Left ventricle myocardium inferior (tissue), 1 donor: ENCODE measurements around the gene PRDM11. TPM values are rescaled to one million over a fixed set of nuclear protein-coding genes. Genes with fewer than 3 reads are reported as not detected.

Source experiments
- DNase-seq: peaks from one replicate; pipeline ENCODE4 v3.0.0-alpha.2; 2020
- H3K27ac ChIP-seq: fragments of 200-600 bp; replicated peaks from 2 replicates; pipeline ENCODE4 v1.8.0; 2021
- H3K27me3 ChIP-seq: fragments of 200-600 bp; 2 replicates; pipeline ENCODE4 v1.8.0; 2021; ENCODE audit warnings: low read depth
- H3K36me3 ChIP-seq: fragments of 200-600 bp; 2 replicates; pipeline ENCODE4 v1.8.0; 2021
- H3K4me1 ChIP-seq: fragments of 200-600 bp; 2 replicates; pipeline ENCODE4 v1.8.0; 2021
- H3K4me3 ChIP-seq: fragments of 200-600 bp; 2 replicates; pipeline ENCODE4 v1.8.0; 2021; ENCODE audit warnings: mild to moderate bottlenecking, moderate library complexity
- H3K9me3 ChIP-seq: fragments of 200-600 bp; replicated peaks from 2 replicates; pipeline ENCODE4 v1.8.0; 2021
- intact Hi-C: fragments of 100-400 bp; cut with micrococcal nuclease; formaldehyde crosslinking; loops from one replicate; pipeline ENCODE4 v1.11.0; 2022
- total RNA-seq: library from RNA; stranded (reverse); fragmentation: NEBNext Ultra II Directional; extraction: Animal tissue kit (Norgen Biotek cat#: 25700); gene quantifications from one replicate; pipeline ENCODE4 v1.2.1, GENCODE V29; 2021
- TF ChIP-seq, protein P1 (sequence below): fragments of 200-600 bp; IDR thresholded peaks from 2 replicates; pipeline ENCODE4 v1.8.0; 2021; ENCODE audit warnings: antibody characterized with exemption, mild to moderate bottlenecking, borderline replicate concordance
- donor health status: DM: no; HTN: yes; CAD: no; lungs with severe emphysema.

The PRDM11 gene
- total RNA-seq, 1 donor from 2014 or later: 17.2 TPM

DNA sequence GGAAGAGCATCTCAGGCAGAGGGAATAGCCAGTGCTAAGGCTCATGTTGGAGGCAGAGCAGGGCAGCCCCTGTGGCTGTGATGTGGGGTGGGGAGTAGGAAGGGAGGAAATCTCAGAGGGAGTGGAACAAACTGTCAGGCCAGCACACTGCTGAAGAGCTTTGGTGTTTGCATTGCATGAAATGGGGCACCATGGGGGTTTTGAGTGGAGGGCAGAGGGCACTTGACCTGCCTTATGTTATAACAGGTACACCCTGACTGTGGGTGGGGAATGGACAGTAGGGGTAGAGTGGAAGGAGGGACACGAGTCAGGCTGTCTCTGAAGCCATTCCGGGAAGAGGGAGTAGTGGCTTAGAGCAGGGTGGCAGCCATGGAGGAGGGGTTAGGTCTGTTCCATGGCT, 24.0 kb downstream of the PRDM11 start:
- Histone ChIP-seq H3K4me1 (peaks cover 16% of the 10 kb centered on the region), H3K9me3 (no peaks in the 10 kb centered on the region), H3K36me3 (no peaks in the 10 kb centered on the region), H3K4me3 (no peak overlapping the region), H3K27ac (no peak overlapping the region), H3K27me3 (no peaks in the 10 kb centered on the region)
- DNase-seq: no peak
- TF ChIP-seq, protein P1, sequence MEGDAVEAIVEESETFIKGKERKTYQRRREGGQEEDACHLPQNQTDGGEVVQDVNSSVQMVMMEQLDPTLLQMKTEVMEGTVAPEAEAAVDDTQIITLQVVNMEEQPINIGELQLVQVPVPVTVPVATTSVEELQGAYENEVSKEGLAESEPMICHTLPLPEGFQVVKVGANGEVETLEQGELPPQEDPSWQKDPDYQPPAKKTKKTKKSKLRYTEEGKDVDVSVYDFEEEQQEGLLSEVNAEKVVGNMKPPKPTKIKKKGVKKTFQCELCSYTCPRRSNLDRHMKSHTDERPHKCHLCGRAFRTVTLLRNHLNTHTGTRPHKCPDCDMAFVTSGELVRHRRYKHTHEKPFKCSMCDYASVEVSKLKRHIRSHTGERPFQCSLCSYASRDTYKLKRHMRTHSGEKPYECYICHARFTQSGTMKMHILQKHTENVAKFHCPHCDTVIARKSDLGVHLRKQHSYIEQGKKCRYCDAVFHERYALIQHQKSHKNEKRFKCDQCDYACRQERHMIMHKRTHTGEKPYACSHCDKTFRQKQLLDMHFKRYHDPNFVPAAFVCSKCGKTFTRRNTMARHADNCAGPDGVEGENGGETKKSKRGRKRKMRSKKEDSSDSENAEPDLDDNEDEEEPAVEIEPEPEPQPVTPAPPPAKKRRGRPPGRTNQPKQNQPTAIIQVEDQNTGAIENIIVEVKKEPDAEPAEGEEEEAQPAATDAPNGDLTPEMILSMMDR: no peak
- intact Hi-C loops: no loop called here

DNA sequence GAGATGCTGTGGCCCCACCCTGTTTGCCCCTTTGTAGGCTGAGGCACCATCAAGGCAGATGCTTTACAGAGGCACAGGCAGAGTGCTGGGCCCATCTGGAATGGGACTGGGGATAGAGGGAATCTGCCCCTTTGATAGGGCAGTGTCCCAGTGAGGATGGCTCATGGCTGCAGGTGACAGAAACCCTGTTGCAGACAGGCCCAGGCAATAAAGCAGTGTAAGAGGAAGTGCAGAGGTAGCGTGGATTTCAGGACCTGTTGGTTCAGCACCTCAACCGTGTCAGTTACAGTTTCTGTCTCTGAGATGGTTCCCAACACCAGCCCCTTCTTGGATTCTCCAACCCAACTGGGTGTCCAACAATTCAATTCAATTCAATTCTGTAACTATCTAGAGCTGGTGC, 25.1 kb downstream of the PRDM11 start:
- no peak overlapping the region for H3K27ac ChIP-seq
- peaks cover 16% of the 10 kb centered on the region for H3K4me1 ChIP-seq
- H3K27me3 ChIP-seq: no peaks in the 10 kb centered on the region
- TF ChIP-seq, protein P1: no peak
- no peaks in the 10 kb centered on the region for H3K9me3 ChIP-seq
- H3K4me3 ChIP-seq: no peak overlapping the region
- intact Hi-C loops: no loop called here
- no peak for DNase-seq
- no peaks in the 10 kb centered on the region for H3K36me3 ChIP-seq

DNA sequence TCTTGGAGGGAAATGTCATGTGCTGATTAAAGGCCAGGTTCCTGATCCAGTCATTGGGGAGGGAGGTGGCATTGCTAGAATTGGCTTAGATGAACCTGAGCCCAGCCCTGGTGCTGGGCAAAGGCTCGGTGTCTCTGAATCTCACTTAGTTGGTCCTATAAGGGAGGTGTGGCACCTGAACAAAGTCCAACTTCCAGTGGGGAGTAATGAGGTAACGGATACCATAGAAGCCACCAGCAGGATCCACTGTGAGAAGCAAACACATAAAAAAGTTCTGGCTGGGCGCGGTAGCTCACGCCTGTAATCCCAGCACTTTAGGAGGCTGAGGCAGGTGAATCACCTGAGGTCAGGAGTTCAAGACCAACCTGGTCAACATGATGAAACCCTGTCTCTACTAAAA, 26.6 kb downstream of the PRDM11 start:
- no peak for DNase-seq
- Histone ChIP-seq H3K4me1 (peaks cover 25% of the 10 kb centered on the region), H3K27me3 (no peaks in the 10 kb centered on the region), H3K4me3 (no peak overlapping the region), H3K27ac (no peak overlapping the region), H3K36me3 (no peaks in the 10 kb centered on the region), H3K9me3 (no peaks in the 10 kb centered on the region)
- TF ChIP-seq, protein P1: no peak
- intact Hi-C loops: no loop called here

DNA sequence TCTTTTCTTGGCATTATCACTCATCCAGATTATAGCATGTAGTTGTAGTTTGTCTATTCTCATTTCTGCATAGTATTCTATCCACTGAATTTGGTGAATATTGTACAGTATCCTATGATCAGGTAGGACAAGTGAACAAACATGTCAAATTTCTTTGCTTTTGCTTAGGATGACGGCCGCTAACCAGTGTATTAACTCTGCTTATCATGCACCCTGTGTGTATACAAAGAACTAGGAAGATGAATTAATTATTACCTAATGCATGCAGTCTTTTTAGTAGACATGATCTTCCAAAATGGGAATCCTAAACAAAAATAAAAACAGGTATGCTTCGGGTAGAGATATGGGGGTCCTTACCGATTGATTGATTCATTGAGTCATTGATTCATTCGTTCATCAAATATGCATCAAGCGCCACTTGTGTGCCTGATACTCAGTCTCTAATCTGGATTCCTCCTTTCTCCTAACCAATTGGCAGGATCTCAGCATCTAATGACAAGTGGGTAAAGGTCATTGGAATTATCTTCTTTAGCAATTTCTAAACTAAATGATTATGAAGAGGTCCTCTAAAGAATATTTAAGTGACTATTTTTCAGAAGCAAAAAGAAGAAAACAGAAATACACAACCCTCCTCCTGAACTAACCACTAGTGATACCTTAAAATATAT, 27.9 kb downstream of the PRDM11 start:
- Histone ChIP-seq H3K4me3 (no peak overlapping the region), H3K36me3 (no peaks in the 10 kb centered on the region), H3K27ac (no peak overlapping the region), H3K9me3 (no peaks in the 10 kb centered on the region), H3K27me3 (no peaks in the 10 kb centered on the region), H3K4me1 (peaks cover 26% of the 10 kb centered on the region)
- TF ChIP-seq, protein P1: no peak
- intact Hi-C loops: no loop called here
- no peak for DNase-seq

- Histone ChIP-seq H3K36me3 (no peaks in the 10 kb centered on the region), H3K4me1 (peaks cover 26% of the 10 kb centered on the region), H3K27ac (no peak overlapping the region), H3K9me3 (no peaks in the 10 kb centered on the region), H3K4me3 (no peak overlapping the region), H3K27me3 (no peaks in the 10 kb centered on the region)
- TF ChIP-seq, protein P1: no peak
- no peak for DNase-seq
- intact Hi-C loops: no loop called here
Measured at GRCh38 chr11:45174963-45175362, 28.5 kb downstream of the PRDM11 start.
